HG02642 (cell line): Measurements from ENCODE around the gene WWOX.

Experiments used
- ATAC-seq: cut with Tn5 transposase; IDR thresholded peaks from one replicate; pipeline ENCODE4 v1.9.1; 2021; ENCODE audit warnings: mild to moderate bottlenecking; ENCODE audit not compliant: unreplicated experiment, poor library complexity

The WWOX gene

DNA sequence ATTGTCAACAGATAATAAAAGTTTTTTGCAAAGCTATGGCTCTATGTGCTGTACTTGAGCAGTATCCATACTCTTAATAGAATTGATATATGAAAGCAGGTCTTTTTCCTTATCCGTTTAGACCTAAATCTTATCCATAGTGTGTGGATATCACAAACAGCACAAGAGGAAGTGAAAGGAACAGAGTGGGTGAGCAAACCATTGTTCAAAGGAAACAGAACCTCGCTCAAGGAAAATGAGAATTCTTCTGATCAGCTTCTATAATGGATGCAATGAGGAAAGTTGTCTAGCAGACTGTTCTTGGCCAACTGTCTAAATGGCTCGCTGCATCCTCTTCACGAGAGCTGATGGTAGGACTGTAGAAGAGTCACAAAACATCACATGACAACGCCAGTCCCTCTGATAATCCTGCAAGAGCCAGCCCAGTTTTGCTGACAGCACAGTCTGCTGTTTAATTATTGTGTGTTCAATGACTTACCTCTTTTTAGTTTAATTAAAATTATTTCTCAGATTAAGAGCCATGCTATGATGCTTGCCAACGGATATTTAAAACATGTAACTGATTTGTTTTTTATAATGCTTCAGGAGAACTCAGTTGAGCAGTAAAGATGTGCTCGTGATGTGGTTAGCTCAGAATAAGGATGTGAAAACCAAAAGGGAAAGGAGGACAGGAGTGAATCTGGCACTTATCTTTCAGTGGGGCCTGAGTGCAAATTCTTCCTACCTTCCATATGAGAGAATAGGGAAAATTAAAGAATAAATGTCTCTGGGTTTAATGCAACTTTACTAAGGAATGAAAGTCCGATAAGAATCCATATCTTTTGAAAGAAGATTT is 38.5 kb downstream of the WWOX start:
- no peak for ATAC-seq

DNA sequence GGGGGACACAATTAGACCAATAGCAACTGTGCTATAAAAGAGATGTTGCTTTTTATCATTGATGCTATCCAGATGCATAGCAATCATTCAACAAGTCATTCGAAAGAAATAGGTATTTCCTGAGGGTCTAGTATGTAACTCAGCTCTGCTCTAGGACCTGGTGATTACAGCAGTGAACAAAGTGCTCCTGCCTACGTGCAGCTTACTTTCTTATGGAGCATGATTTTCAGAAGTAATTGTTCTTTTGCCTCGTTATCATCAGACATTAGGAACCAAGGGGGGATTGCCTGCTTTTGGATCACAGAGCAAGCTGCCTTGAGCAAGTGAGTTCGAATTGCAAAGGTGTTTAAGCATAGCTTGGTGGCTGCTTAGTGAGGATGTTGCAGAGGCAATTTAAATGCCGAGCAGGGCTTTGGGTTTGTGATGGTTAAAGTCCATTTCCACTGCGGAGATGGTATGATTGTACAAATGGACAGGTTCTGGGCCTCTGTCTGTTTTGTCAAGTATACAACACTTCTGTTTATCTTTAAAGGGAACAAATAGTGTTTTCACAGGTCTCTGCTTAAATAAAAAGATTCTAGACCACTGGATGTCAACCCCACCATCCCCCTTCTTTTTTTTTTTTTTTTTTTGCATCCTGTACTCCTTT is 41.5 kb downstream of the WWOX start:
- ATAC-seq, result no peak

DNA sequence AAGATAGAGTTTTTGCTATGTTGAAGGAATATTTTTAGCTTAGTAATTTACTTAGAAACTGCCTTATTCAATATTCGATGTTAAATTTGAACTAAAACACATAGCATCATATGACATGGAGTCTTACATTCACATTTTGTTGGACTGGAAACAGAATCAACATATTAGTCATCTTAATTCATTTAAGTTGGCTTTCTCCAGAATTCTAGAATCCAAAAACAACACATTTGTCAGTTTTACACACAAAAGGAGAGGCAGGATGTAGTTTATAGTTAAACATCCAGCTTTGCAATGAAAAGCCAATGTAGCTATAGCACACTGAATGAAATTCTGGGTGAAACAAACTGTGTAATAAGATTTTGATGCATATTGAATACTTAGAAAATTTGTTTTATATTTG is 43.3 kb downstream of the WWOX start:
- no peak for ATAC-seq

DNA sequence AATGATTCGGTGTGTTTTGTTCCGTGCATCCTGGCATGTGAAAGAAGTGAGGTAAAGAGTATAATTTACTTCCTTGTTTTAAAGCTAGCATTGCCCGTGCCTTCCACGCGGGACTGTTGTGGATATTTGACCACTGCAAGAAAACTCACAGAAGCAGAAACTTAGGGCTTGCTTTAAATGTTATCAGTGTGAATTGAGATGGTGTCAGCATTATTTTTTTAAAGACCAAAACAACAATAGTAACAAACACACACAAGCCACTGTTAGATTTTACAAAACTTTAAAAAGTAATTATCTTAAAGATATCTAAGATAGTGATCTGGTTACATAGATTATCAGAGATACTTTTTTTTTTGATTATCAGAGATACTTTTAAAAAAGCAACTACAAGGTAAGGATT is 47.4 kb downstream of the WWOX start:
- ATAC-seq, result no peak

DNA sequence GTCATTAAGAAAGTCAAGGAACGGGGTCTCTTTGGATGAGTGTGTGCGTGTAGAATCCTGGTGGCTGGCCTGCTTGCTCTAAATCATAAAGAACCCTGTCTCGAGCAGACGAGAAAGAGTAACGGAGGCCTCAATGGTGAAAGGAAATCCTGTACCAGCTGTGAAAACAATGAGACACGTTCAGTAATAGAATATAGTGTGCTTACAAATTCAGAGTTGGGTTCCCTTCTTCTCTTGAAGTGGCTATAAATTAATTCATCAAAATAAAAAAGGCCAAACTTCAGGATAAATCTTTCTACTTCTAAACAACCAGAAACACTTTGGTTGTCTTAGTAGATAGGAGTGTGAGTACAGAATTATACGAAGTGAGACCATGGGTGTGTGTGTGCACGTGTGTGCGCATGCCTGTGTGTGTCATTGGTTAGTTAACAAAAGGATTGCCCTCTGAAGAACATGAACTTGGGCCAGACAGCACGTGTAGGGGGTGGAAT is 48.5 kb downstream of the WWOX start:
- no peak for ATAC-seq

DNA sequence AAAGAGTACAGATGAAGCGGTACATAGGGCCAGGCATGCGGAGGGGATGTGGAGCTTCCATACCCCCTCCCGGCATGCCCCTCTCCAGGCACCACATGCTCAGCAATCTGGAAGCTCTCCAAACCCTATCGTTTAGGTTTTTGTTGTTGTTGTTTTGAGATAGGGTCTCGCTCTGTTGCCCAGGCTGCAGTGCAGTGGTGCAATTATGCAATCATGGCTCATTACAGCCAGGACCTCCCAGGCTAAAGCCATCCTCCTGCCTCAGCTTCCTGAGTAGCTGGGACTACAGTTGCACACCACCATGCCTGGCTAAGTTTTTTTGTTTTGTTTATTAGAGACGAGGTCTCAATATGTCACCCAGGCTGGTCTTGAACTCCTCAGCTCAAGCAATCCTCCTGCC is 50.8 kb downstream of the WWOX start:
- no peak for ATAC-seq

DNA sequence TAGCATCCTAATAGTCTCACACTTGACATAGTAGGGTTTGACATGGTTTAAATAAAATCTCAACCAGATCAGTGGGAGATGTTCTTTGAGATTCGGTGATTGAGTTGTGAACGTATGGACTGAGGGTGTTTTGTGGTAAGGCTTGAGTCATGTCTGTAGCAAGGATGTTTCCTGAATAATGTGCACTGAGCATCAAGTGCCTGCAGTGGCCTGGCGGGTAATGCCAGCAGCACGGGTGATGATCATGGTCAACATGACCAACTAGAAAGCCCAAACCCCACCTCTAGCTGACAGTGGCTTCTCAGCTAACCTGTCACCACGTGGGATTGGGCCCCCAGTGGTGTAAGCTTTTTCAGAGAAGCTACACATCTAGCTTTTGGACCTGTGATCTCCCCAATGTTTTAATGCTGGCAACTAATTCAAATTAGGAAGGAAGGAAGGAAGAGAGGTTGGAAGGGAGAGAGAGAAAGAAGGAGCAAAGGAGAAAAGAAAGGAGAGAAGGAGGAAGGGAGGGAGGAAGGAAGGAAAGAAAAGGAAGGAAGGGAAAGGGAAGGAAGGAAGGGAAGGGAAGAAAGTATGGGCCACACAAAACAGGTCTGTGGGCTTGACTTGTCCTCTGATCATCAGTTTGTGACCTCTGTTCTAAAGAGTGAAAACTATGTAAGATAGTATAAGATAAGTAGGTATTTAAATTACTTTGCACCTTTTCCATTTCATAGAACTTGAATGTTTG is 55.4 kb downstream of the WWOX start:
- ATAC-seq, result no peak

DNA sequence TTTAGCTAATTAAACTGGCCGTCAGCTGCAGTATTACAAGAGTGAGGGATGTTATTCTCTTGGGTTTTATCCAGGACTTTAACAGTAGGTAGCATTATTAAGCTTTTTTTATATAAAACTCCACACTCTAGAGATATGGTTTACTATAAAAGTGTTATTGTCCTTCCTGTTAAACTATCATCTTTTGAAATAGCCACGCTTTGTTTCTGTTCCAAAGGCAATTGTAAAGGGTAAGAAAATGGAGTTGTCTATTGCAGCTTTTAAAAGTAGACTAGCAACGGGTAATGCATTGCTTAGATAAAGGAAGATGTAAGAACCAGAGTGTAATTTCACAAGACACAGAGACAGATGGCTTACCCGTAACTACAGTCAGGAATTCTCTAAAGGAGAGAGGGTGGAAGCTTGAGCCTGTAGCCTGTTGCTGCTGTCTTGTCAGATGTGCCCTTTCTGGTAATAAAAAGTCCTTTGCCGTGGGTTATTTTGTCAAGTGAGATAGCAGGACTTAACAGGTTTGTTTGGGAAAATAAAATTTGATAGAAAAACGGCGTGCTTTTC is 56.4 kb downstream of the WWOX start:
- ATAC-seq, result no peak

DNA sequence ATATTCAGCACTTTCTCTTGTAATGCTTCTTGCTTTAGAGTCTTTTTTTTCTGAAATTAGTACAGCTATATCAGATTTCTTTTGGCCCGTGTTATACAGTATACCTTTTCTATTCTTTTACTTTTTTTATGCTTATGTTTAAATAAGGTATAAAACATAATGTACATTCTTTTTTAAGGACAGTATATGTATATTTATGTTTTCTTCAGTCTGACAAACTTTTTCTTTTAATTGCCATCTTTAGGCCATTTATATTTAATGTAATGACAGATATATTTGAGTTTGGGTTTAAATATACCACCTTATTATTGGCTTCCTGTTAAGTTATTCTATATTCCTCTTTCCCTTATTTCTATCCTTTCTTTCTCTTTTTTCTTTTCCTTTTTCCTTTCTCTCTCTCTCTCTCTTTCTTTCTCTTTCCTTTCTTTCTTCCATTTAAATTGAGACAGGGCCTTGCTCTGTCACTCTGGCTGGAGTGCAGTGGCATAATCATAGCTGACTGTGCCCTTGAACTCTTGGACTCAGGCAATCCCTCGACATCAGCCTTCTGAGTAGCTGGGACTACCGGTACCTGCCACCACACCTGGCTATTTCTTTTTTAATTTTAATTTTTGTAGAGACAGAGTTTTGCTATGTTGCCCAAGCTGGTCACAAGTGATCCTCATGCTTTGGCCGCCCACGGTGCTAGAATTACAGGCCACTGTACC is 61.7 kb downstream of the WWOX start:
- no peak for ATAC-seq

DNA sequence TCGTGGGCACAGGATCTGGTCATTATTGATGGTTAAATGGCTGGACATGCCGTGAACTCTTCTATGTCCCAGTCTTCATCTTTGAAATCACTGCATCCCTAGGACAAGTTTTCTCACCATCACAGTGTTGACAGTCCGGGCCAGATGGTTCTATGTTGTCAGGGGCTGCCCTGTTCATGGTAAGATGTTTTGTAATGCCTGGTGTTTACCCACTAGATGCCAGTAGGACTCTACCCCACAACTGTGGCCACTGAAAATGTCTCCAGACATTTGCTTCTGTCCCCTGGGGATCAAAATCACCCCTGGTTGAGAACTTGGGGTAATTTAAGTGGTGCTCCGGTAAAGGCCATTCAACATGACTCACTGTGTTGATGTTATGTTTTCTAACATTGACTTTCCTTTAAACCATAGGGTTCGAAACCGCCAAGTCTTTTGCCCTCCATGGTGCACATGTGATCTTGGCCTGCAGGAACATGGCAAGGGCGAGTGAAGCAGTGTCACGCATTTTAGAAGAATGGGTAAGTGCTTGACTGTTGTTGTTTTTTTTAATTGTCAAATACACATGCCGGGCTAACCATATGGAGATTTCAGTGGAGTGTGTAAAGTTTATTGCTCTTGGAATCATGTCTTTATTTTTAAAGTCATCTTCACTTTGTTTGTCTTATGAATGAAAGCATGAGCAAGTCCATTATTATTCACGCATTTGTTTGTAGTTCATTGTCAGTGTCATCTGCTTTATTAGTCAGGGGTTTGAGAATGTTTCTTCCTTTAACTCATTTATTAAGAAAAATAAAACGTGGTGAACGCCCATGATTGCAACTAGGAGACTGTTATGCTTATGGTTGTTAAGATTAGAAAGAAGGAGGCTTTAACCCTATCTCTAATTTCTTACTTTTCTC is 64.6 kb downstream of the WWOX start:
- ATAC-seq, result no peak

DNA sequence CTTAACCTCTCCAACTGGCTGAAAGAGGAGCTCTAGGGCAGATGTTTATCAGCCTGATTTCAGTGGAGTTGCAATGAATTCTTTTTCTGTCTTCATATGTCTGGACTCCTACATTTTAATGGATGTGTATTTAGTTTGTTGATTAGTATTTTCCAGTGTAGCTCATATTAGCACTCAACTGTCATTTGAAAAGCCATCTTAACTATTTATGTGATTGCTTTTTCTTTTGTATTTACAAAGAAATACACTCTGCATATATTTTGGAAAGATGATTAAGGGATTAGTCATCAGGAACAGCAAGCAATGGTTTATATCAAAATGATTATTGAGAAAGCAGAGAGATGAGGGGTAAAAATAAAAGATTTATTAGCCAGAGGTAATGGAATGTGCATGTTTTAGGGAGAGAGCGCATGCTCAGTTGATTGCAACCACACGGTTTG is 71.1 kb downstream of the WWOX start:
- no peak for ATAC-seq

DNA sequence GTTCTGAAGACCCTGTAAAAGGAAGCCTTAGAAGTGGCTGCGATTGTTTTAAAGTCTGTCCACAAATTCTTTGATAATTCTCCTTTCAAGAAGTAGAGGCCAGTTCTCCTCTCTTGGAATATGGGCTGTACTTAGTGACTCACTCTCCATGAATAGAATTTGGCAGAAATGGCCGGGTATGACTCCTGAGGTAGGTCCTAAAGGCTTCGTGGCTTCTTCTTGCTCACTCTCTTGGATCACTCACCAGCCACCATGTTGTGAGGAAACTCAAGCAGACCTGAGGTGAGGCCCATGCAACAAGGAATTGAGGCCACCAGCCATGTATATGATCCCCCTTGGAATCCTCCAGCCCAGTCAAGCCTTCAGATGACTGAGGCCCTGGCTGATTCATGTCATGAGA is 75.8 kb downstream of the WWOX start:
- ATAC-seq, result no peak

DNA sequence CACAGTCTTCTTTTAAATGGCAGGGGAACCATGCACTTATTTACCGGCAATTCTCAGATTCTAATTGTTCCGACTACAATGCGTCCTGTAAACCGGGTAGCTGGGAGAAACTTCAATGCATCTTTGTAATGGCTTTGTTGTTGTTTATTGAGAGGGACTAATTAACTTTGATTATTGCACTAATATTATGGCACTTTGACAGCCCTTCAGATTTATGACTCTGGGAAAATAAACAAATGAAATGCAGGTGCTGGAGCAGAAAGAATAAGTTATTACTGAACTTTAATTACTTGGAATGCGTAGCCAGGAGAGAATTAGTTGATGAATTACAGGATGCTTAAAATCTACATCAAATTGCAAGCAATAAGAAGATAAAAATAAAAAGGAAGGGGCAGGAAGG is 77.0 kb downstream of the WWOX start:
- no peak for ATAC-seq

DNA sequence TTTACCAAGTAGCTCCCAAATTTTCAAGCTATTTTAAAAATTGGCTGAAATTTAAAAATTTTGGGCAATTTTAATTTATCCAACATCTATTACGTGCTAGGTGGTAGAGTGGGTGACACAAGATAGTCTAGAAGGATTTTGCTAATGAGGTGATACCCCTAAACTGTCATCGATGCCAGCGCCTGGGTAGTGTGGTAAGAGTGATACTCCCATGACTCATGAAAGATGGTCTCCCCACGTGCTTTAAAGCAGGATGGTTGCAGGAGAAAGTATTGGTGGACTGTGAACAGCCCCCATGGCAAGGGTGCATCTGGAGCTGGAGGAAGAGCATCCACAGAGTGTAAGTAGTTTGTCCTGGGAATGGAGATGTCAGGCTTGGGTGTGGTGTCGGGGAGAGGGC is 77.8 kb downstream of the WWOX start:
- no peak for ATAC-seq

DNA sequence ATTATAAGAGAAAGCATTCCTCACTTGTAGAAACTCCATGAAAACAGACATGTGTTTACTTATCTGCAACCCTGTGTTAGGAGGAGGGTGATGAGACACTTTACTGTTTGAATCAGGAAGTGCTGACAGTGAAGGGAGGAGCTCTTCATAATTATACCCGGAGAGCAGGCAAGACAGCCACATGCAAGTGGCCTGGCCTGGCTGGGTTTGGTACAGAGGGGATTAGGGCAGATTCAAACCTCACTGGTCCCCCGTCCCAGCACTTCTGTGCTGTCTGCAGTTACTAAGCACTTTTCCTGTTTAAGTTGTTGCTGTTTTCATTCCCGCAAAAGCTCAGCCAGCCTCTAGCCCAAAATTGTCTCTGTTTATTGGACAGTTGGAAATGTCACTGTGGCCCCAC is 78.5 kb downstream of the WWOX start:
- no peak for ATAC-seq

DNA sequence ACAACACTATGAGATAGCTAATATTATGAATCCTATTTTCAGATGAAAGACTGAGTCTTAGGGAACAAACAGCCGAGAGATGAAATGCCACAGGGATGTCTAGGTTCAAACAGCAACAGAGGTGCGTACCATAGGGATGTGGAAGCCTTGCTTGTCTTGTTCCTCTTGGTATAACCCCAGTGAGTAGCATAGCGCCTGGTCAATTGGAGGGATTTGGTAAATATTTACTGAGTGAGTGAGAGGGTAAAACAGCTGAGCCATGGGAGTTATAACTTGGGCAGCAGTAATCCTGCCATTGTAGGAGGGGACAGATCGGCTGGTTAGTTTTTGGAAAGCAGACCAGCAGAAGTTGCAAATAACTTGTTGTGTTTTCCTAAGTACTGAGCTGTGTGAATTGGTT is 80.2 kb downstream of the WWOX start:
- ATAC-seq, result no peak

DNA sequence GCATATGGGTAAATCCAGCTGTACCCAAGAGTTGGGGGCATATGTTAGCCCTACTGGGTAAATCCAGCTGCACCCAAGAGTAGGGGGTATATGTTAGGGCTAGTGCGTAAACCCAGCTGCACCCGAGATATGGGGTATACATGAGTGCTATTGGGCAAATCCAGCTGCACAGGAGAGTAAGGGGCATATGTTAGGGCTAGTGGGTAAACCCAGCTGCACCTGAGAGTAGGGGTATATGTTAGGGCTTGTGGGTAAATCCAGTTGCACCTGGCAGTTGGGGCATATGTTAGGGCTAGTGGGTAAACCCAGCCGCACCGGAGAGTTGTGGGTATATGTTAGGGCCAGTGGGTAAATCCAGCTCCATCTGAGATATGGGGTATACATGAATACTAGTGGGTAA is 80.9 kb downstream of the WWOX start:
- no peak for ATAC-seq

DNA sequence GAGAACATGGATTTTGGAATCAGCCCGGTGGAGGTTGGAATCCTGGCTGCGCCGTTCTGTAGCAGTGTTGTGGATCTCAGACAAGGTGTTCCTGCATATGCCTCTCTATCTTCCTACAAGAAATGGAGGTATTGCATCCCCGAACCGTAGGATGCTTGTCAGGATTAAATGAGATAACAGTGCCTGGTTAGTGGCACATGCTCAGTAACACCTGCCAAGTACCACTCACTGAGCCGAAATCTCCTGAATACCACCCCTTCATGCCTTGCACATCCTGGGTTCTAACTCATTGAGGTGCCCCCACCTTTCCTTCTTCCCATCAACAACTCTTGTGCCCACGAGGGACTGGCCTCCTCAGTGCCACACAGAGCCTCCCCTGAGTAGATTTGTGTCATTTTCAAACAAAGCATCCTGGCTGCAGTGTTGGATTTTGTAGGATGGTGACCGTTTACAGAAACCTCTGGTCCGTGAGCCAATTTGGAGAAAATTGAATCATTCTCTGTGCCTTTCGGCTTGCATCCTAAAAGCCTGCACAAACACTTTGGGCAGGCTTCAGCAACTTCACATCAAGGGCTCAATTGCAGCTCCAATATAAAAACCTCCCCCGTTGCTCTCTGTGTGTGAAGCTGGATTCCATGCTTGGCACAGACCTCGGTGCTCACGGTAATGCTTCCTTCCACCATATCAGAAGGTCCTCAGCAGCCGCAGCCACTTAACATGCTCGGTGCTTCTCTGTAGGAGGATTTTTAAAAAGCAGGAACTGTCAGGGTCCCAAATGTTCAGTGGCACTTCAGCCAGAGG is 84.2 kb downstream of the WWOX start:
- ATAC-seq, result no peak
